GM19193 (cell line): ENCODE results near the gene PPP1R13L.

Experiments
- POLR2A ChIP-seq: IDR thresholded peaks from 4 replicates; pipeline ENCODE4 v1.6.1; 2011; ENCODE audit not compliant: insufficient read depth, insufficient read length; ENCODE audit errors: extremely low read depth

The PPP1R13L gene, protein sequence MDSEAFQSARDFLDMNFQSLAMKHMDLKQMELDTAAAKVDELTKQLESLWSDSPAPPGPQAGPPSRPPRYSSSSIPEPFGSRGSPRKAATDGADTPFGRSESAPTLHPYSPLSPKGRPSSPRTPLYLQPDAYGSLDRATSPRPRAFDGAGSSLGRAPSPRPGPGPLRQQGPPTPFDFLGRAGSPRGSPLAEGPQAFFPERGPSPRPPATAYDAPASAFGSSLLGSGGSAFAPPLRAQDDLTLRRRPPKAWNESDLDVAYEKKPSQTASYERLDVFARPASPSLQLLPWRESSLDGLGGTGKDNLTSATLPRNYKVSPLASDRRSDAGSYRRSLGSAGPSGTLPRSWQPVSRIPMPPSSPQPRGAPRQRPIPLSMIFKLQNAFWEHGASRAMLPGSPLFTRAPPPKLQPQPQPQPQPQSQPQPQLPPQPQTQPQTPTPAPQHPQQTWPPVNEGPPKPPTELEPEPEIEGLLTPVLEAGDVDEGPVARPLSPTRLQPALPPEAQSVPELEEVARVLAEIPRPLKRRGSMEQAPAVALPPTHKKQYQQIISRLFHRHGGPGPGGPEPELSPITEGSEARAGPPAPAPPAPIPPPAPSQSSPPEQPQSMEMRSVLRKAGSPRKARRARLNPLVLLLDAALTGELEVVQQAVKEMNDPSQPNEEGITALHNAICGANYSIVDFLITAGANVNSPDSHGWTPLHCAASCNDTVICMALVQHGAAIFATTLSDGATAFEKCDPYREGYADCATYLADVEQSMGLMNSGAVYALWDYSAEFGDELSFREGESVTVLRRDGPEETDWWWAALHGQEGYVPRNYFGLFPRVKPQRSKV

DNA sequence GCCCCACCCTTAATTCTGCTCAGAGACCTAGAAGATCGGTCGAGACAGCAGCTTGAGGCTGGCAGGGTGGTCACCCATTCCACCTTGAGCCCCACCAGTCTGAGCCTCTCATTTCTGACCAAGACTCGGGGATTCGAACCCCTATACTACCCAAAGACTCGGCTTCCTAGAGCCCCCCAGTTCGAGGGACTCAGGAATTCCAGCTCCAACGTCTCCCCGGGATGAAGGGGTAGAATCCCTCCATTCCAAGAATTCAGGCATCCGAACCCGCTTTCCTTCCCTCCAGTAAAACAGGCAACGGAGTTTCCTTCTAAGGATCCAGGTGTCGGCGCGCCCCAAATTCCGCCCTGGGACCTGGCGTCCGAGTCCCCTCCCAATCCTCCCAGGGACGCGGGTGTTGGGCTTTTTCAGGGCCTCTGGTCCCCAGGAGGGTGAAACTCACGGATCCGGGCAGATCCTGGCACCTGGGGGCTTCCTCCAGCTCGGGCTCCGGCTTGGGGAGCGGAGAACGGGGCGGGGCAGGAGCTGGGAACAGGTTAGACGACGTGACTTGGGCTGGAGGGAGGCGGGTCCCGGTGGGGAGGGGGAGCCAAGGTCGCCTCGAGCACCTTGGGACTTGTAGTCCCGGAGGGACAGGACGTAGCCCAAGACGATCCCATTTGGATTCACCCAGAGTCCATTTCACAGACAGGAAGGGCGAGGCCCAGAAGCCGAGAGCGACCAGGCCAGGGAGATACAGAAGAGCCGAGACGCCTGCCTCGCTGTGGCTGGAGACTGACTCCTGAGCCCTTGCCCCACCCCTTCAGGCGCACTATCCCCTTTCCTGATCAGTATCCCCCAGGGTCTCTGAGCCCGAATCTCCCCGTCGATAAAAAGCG lies at the start of gene PPP1R13L:
Gene PPP1R13L (minus strand): TSS at position 513 of the 878 bp plus-strand sequence. CDS start 6,751 bp downstream, outside the sequence.
- TF ChIP-seq POLR2A = no peak

DNA sequence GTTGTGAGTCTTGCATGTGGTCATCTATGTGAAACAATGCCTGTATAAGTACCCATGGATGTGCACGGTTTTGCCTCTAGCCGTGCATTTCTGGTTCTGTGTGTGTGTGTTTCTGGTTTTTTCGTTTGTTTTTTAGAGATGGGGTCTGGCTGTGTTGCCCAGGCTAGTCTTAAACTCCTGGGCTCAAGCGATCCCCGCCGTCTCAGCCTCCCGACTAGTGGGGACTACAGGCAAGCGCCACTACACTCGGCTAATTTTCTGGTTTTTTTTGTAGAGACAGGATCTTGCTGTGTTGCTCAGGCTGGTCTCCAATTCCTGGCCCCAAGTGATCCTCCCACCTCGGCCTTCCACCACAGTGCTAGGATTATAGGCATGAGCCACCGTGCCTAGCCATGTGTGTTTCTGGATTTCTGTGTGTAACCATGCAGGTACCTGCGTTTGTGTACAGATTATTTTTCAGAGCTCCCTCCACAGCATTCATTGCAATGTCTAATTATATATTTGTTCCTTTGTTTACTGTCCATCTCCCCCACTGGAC lies 47.0 kb upstream of the PPP1R13L start:
- TF ChIP-seq POLR2A = no peak

DNA sequence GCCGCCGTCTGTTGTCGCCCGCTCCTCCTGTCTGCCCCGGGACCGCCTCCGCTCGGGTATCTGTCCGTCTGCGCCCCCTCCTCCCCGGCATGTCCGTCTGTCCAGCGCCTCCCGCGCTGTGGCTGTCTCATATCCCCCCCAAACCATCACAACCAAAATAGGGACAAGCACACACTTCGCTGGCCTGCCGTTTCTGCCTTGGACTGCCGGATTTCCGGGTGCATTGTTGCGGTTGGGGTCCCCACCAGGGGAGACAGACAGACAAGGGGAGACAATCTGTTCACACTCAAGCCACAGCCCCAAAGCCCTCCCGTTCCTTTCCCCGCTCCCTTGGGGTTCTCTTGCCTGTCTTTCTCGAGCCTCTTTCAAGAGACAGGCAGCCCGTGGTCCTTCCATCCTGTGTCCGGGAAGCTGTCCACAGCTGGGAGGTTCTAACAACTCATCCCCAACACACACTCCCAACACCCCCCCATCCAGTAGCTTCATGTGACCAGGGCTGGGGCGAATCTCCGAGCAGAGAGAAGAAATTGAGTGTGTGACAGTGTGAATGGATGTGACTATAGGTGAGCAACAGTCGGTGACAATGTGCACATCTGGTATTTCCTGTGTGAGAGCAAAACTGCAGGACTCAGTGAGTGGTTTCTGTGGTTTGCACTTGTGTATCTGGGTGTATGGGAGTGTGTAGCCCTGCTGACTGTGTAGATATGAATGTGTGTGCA lies 46.4 kb upstream of the PPP1R13L start:
- TF ChIP-seq POLR2A = no peak

DNA sequence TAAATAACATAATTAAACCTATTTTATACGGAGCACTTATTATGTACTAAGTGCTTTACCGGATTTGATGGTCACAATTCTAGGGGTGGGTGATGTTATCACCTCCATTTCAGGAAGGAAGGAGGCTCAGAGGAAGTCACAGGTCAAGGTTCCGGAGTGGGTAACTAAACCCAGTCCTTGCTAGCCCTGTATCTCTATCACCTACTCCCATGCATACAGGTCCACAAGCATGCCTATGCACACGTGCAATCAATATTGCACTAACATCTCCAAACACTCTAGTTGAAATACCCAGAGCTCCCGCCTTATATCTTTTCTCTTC lies 45.1 kb upstream of the PPP1R13L start:
- TF ChIP-seq POLR2A = no peak

DNA sequence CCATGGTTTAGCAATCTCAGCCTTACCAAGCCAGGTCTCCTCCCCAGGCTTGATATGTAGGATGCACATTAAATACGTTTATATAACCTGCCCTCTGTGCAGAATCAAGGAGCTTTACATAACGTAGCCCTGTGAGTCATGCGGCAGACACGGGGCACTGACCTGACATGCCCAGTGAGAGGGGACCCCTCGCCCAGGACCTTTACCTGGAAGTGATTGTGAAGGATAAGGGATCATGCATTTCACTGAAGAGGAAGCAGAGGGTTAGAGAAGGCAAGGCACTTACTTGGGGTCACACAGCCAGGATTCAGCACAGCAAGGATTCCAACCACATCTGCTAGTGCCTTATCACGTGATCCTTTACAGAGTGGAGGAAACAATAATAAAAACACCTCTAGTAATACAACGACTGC lies 44.0 kb upstream of the PPP1R13L start:
- no peak for TF ChIP-seq POLR2A

DNA sequence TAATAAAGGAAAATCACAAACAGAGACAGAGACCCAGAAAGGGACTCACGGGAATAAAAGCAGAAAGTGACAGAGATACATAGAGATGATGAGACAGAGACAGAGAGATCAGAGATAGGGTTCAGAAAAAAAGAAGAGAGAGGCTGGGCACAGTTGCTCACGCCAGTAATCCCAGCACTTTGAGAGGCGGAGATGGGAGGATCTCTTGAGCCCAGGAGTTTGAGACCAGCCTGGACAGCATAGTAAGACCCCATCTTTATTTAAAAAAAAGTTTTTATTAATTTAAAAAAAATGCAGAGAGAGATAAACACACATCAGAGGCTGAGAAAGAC lies 43.5 kb upstream of the PPP1R13L start:
- no peak for TF ChIP-seq POLR2A

DNA sequence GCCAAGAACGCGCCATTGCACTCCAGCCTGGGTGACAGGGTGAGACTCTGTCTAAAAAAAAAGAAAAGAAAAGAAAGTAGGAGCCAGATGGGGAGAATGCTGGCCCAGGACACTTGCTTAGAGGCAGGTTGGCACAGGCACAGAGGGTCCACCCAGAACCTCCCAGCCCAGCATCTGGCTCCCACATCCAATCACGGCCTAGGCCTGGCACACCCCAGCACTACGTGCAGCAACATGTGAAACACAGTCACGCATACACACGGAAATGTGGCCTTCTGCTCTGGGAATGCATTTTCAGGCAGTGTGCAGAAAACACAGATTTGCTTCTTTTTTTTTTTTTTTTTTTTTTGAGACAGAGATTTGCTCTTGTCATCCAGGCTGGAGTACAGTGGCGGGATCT lies 42.1 kb upstream of the PPP1R13L start:
- TF ChIP-seq POLR2A = no peak

DNA sequence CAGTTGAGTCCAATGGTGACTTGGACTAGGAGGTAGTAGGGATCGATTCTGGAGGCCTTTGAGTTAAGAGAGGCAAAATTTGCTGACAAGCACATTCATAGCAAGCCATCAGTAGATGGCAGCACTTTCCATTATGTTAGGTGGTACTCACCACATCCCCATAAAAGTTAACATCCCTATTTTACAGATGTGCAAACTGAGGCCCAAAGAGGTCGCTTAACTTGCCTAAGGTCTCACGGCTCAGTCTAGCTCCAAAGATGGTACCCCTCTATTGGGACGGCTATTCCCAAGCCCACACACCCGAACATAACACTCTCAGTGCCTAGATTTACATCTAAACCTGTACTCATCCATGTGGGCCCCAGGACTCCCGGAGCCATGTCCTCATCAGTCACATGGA lies 41.4 kb upstream of the PPP1R13L start:
- TF ChIP-seq POLR2A = no peak

DNA sequence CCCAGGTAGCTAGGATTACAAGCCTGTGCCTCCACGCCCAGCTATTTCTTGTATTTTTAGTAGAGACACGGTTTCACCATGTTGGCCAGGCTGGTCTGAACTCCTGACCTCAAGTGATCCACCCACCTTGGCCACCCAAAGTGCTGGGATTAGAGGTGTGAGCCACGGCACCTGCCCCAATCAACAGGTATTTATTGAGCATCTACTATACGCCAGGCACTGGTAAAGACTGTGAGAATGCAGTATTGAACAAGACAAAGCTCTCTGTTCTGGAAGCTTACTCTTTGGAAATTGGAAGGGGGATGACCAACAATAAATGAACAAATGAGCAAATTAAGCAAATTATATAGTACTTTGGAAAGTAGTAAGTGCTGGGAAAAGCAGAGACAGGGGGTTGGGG lies 40.3 kb upstream of the PPP1R13L start:
- no peak for TF ChIP-seq POLR2A

DNA sequence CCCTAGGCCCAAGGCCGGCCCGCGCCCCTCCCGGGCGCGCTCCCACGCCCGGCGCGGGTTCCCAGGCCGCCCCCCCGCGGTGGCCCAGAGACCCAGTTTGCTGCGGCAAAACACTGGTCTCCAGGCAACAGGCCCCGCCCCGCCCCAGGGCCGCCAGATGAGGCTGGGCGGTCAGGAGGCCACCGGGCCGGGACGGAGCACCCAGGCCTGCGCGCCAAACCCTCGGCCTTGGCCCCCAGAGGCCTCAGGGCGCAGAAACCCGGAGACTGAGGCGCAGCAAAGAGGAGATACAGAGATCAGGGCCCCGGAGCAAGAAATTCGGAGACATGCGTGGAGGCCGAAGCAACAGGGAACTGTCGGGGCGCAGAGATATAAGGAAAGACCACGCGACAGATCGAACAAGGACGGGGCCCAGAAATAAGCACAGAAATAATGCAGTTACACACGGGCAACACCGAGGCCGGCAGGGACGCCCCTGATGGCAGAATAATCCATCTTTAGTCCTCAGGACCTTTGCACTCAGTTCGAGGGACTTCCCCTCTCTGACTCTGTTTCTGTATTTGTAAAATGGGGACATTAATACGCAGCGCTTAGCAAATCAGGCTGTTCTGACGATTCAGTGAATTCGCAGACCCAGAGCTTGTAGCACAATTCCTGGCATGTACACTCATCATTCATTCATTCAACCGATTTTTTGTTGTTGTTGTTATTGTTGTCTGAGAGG lies 39.6 kb upstream of the PPP1R13L start:
- peak; percentile 44 for TF ChIP-seq POLR2A

DNA sequence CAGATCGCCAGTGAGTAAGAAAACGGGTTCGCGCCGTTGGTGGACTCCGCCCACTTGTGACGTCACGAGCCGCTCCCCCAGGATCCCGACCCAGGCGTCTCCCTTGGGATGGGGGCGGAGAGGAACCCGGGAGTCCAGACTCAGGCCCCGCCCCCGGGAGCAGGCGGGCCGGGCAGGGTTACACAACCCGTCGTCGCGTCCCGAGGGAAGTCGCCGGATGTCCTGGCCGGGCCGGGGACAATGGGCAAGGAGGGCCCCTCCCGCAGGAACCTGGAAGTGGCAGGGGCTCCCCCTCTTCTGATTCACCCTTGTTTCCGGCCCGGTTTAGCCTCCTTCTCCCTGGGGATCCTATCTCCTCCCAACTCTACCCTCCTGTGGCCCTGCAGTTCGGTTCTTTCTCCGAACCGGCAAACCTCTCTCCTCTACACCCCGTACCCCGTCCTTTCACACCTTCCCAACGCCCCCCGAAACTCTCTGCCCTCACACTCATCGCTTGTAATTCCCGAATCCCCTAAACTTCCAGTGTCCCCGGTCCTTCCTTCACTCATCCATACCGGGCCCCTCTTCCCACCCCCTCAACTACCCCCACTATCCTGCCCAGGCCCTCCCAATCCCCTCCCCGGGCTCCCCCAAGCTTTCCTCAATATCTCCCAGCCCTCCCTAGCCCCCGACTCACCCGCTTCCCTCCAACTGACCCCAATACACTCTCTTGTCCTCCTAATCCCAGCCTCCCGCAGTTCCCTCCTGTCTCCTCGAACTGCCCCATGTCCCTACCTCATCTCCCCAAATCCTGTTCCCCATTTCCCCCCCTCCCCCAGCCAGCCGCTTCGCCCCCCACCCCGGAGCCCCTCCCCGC lies 38.8 kb upstream of the PPP1R13L start:
- TF ChIP-seq POLR2A = no peak

DNA sequence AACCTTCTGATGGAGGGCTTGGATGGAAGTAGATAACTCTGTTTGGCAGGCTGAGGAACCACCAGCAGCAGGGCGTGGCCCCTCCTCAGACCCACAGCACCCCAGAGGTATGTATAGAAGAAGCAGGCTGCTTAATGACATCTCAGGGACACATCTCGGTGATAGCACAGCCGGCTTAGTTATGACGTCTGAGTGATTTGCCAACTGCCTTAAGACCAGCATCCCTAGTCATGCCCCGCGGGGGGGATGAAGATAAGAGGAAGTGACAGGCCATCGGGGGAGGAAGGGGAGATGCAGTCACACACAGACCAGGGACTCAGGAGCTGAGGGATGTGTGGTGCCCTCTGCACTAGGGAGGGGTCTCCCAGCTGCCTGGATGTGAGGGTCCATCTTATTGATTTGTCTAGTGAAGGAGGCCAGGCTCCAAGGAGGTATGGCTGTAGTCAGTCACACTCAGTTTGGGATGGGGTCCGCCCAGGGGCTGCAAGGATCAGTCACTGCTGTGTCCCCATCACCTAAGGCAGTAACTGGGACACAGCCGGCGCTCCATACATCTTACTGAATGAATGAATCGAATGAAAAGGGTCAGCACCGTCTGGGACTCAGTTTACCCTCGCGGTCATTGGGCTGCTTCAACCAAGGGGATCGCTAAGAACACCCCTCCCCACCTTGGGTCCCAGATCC lies 38.1 kb upstream of the PPP1R13L start:
- no peak for TF ChIP-seq POLR2A
